ENCODE measurements around the gene SLC9A2. TPM values are rescaled to one million over a fixed set of nuclear protein-coding genes. Genes with fewer than 3 reads are reported as not detected.

The SLC9A2 gene
- total RNA-seq, 2 experiments from 2014 or later, result not detected

Other genes starting within 250 kb of the SLC9A2 start
- gene IL18RAP, start 196.4 kb upstream of the SLC9A2 start, total RNA-seq, result 10 to 100 TPM in 1 of 2 experiments, 1 to 10 TPM in 1; 7.6 to 10.2 TPM
- under 1 TPM in 1 of 2 experiments, not detected in 1; 0.06 TPM for gene SLC9A4, start 146.3 kb upstream of the SLC9A2 start, total RNA-seq
- 1 to 10 TPM; 4.0 to 4.7 TPM for gene TMEM182, start 142.5 kb downstream of the SLC9A2 start, total RNA-seq